PC-9 (cell line): ENCODE results near the gene PRKG2. TPM values are rescaled to one million over a fixed set of nuclear protein-coding genes. Genes with fewer than 3 reads are reported as not detected.

Experiments
- BruUV-seq: library from RNA; stranded (reverse); fragments of 400-500 nt; replicated peaks from 2 replicates; lab custom pipeline; 2021; lab: Mats Ljungman, UMichigan
- CTCF ChIA-PET: fragments of 300-600 bp; sonication (Branson Sonifier 250); formaldehyde crosslinking; loops from one replicate; lab custom pipeline; 2022; ENCODE audit warnings: antibody characterized with exemption; lab: Charles Lee
- POLR2A ChIA-PET: fragments of 300-600 bp; sonication (Branson Sonifier 250); formaldehyde crosslinking; loops from one replicate; lab custom pipeline; 2022; ENCODE audit warnings: antibody characterized with exemption; ENCODE audit not compliant: unreplicated experiment; lab: Charles Lee
- DNase-seq, 2 experiments: peaks; one replicate each; pipeline versions ENCODE4 v3.0.0 to v3.0.0-alpha.2; 2015 to 2022; ENCODE audit warnings: mixed read lengths in 1 of 2
- H2AFZ ChIP-seq: fragments of 200-600 bp; sonication (generic); 2 replicates; pipeline ENCODE4 v1.8.1; 2017; ENCODE audit warnings: antibody characterized with exemption
- H3F3A ChIP-seq: fragments of 200-600 bp; sonication (generic); 2 replicates; pipeline ENCODE4 v1.8.1; 2017; ENCODE audit warnings: antibody characterized with exemption, mild to moderate bottlenecking, low read depth; ENCODE audit not compliant: insufficient read depth
- H3K27ac ChIP-seq: fragments of 200-600 bp; sonication (generic); 2 replicates; pipeline ENCODE4 v1.6.1; 2016; ENCODE audit warnings: mixed run types
- H3K27me3 ChIP-seq: fragments of 200-600 bp; sonication (generic); 2 replicates; pipeline ENCODE4 v1.6.1; 2016; ENCODE audit warnings: low read depth, mixed run types; ENCODE audit not compliant: insufficient read depth
- H3K36me3 ChIP-seq: fragments of 200-600 bp; sonication (generic); 2 replicates; pipeline ENCODE4 v1.6.1; 2016; ENCODE audit warnings: low read depth, mixed run types
- H3K4me1 ChIP-seq: fragments of 200-600 bp; sonication (generic); replicated peaks from 2 replicates; pipeline ENCODE4 v1.6.1; 2016; ENCODE audit warnings: mixed run types; ENCODE audit not compliant: insufficient read depth
- H3K4me2 ChIP-seq: fragments of 200-600 bp; sonication (generic); 2 replicates; pipeline ENCODE4 v1.6.1; 2017; ENCODE audit warnings: mixed run types
- H3K4me3 ChIP-seq: fragments of 200-600 bp; sonication (generic); 2 replicates; pipeline ENCODE4 v1.6.1; 2016; ENCODE audit warnings: mixed run types
- H3K79me2 ChIP-seq: fragments of 200-600 bp; sonication (generic); 2 replicates; pipeline ENCODE4 v1.6.1; 2017; ENCODE audit warnings: low read depth, mixed run types
- H3K9me2 ChIP-seq: fragments of 200-600 bp; sonication (generic); 2 replicates; pipeline ENCODE4 v1.8.1; 2017; ENCODE audit warnings: mild to moderate bottlenecking; ENCODE audit not compliant: insufficient read depth
- H3K9me3 ChIP-seq: fragments of 200-600 bp; sonication (generic); 2 replicates; pipeline ENCODE4 v1.8.1; 2016; ENCODE audit warnings: low read depth; ENCODE audit not compliant: insufficient read depth
- H4K20me1 ChIP-seq: fragments of 200-600 bp; sonication (generic); 2 replicates; pipeline ENCODE4 v1.8.1; 2017; ENCODE audit not compliant: insufficient read depth
- CTCF ChIP-seq: fragments of 200-600 bp; sonication (generic); conservative IDR thresholded peaks from 2 replicates; pipeline ENCODE4 v1.6.1; 2017; ENCODE audit warnings: mixed run types, antibody characterized with exemption, mild to moderate bottlenecking, moderate library complexity
- EZH2 ChIP-seq: fragments of 200-600 bp; sonication (generic); IDR thresholded peaks from 2 replicates; pipeline ENCODE4 v1.8.0; 2017; ENCODE audit warnings: antibody characterized with exemption, low read depth
- intact Hi-C: fragments of 100-400 bp; cut with micrococcal nuclease; formaldehyde crosslinking; loops from one replicate; pipeline ENCODE4 v1.10.0; 2022; ENCODE audit not compliant: unreplicated experiment
- total RNA-seq: library from RNA; stranded (reverse); gene quantifications from 2 replicates; pipeline ENCODE4 v1.2.3, GENCODE V29; 2021

PRKG2 gene
- total RNA-seq, 1 experiment from 2014 or later, result not detected

DNA sequence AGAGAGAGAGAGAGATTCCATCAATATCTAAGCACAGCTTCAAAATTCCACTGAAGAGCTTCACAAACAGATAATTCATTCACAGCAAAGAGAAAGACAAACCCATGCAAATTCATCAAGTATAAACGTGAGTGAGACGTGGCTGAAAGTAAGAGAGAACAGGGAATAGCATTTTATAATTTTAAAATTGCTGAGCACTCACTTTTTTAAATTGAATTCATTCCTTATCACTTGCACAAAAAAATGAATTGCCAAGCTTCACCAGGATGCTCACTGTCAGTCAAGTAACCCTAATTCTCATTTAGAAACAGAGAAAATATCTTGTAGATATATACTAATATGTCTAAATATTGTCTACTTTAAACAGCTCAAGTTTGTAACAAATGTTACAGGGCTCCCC lies 144.0 kb downstream of the PRKG2 start:
- Histone ChIP-seq H3K9me2 (no peaks in the 10 kb centered on the region), H2AFZ (no peak overlapping the region), H3K4me1 (no peaks in the 10 kb centered on the region), H3K4me2 (no peak overlapping the region), H3K36me3 (no peaks in the 10 kb centered on the region), H3K79me2 (no peaks in the 10 kb centered on the region), H3K4me3 (no peak overlapping the region), H3K27ac (no peak overlapping the region), H4K20me1 (no peaks in the 10 kb centered on the region), H3F3A (no peaks in the 10 kb centered on the region), H3K9me3 (no peaks in the 10 kb centered on the region), H3K27me3 (no peaks in the 10 kb centered on the region)
- DNase-seq, result no peak
- ChIA-PET CTCF (interaction anchor here (1.1 kb wide), 1 partner anchor 281 kb away, joined by 5 read pairs; no protein-coding TSS in a partner anchor), POLR2A (no interaction called here)
- intact Hi-C loops, result loop anchor here (5.0 kb wide), 1 partner anchor 146 kb away; the partner anchor contains the start of gene PRKG2
- no peak for TF ChIP-seq EZH2
- TF ChIP-seq CTCF, result no peak
- BruUV-seq, result no TSS peak

- Histone ChIP-seq H3K4me2 (no peak overlapping the region), H3K9me2 (no peaks in the 10 kb centered on the region), H3K79me2 (no peaks in the 10 kb centered on the region), H3K4me1 (no peaks in the 10 kb centered on the region), H2AFZ (no peak overlapping the region), H3K4me3 (no peak overlapping the region), H4K20me1 (no peaks in the 10 kb centered on the region), H3K27ac (no peak overlapping the region), H3K9me3 (no peaks in the 10 kb centered on the region), H3F3A (no peaks in the 10 kb centered on the region), H3K27me3 (no peaks in the 10 kb centered on the region), H3K36me3 (no peaks in the 10 kb centered on the region)
- intact Hi-C loops, result loop anchor here (1.0 to 5.0 kb wide), 2 partner anchors 147 to 281 kb away; partner anchors contain the start of gene PRKG2
- BruUV-seq, result no TSS peak
- DNase-seq, result peak; percentile 42 to 61
- POLR2A ChIA-PET, result no interaction called here
- TF ChIP-seq EZH2 (no peak), CTCF (peak; percentile 84)
- CTCF ChIA-PET, result interaction anchor here (0.6 to 1.1 kb wide), 2 partner anchors 282 to 702 kb away, joined by 5 read pairs; no protein-coding TSS in a partner anchor
Measured at GRCh38 chr4:81069706-81070331, 145.2 kb downstream of the PRKG2 start.

- intact Hi-C loops, result no loop called here
- Histone ChIP-seq H3K4me2 (no peak overlapping the region), H3K4me3 (no peak overlapping the region), H3K36me3 (no peaks in the 10 kb centered on the region), H2AFZ (no peak overlapping the region), H3K27ac (no peak overlapping the region), H3K4me1 (no peaks in the 10 kb centered on the region), H3F3A (no peaks in the 10 kb centered on the region), H3K27me3 (no peaks in the 10 kb centered on the region), H4K20me1 (no peaks in the 10 kb centered on the region), H3K9me2 (no peaks in the 10 kb centered on the region), H3K79me2 (no peaks in the 10 kb centered on the region), H3K9me3 (no peaks in the 10 kb centered on the region)
- BruUV-seq, result no TSS peak
- TF ChIP-seq CTCF (no peak), EZH2 (no peak)
- ChIA-PET POLR2A (no interaction called here), CTCF (interaction anchor here (0.6 kb wide), 1 partner anchor 269 kb away, joined by 8 read pairs; no protein-coding TSS in a partner anchor)
- no peak for DNase-seq
Measured at GRCh38 chr4:81065446-81065845, 149.6 kb downstream of the PRKG2 start.
